ENCODE data around the gene KCNIP4. TPM values are rescaled to one million over a fixed set of nuclear protein-coding genes. Genes with fewer than 3 reads are reported as not detected.

KCNIP4 gene
- total and polyA plus RNA-seq, 12 donors = 0.44 to 4.1 (median 1.6) TPM

GRCh38 chr4:20984576-20984836 lies 964.1 kb downstream of the KCNIP4 start:
- Histone ChIP-seq H3K36me3 (replicated peaks in 1 of 2) (no peaks in the 10 kb centered on the region), H3K27ac (no peak overlapping the region), H3K9me3 (replicated peaks in 1 of 3) (no peaks in the 10 kb centered on the region), H3K4me1 (replicated peaks in 1 of 2) (no peaks in the 10 kb centered on the region), H3K27me3 (peaks cover 4% of the 10 kb centered on the region), H3K4me3 (no peak overlapping the region)
- intact Hi-C loops (cut with DNase I) = no loop called here
- DNase-seq = no peak
- no peak for TF ChIP-seq POLR2A (IDR thresholded peaks at IDR 0.05)
- TF ChIP-seq, protein P1, sequence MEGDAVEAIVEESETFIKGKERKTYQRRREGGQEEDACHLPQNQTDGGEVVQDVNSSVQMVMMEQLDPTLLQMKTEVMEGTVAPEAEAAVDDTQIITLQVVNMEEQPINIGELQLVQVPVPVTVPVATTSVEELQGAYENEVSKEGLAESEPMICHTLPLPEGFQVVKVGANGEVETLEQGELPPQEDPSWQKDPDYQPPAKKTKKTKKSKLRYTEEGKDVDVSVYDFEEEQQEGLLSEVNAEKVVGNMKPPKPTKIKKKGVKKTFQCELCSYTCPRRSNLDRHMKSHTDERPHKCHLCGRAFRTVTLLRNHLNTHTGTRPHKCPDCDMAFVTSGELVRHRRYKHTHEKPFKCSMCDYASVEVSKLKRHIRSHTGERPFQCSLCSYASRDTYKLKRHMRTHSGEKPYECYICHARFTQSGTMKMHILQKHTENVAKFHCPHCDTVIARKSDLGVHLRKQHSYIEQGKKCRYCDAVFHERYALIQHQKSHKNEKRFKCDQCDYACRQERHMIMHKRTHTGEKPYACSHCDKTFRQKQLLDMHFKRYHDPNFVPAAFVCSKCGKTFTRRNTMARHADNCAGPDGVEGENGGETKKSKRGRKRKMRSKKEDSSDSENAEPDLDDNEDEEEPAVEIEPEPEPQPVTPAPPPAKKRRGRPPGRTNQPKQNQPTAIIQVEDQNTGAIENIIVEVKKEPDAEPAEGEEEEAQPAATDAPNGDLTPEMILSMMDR (IDR thresholded peaks at IDR 0.05) = no peak
- WGBS, 4 donors = 58 to 73% (median 70%) methylated on average over 13 of the region's 13 CpGs

GRCh38 chr4:20983763-20984575 lies 964.6 kb downstream of the KCNIP4 start:
- intact Hi-C loops (cut with DNase I) = no loop called here
- TF ChIP-seq, protein P1 (IDR thresholded peaks at IDR 0.05) = no peak
- TF ChIP-seq POLR2A (IDR thresholded peaks at IDR 0.05) = no peak
- Histone ChIP-seq H3K4me1 (replicated peaks in 1 of 2) (no peaks in the 10 kb centered on the region), H3K27me3 (peaks cover 4% of the 10 kb centered on the region), H3K4me3 (no peak overlapping the region), H3K27ac (no peak overlapping the region), H3K9me3 (replicated peaks in 1 of 3) (no peaks in the 10 kb centered on the region), H3K36me3 (replicated peaks in 1 of 2) (no peaks in the 10 kb centered on the region)
- WGBS, 4 donors = 7 to 12% (median 9%) methylated on average over 16 to 31 of the region's 31 CpGs
- no peak for DNase-seq

- intact Hi-C loops (cut with DNase I) = no loop called here
- TF ChIP-seq, protein P1 (IDR thresholded peaks at IDR 0.05) = no peak
- TF ChIP-seq POLR2A (IDR thresholded peaks at IDR 0.05) = no peak
- WGBS, 4 donors = 60 to 76% (median 65%) methylated on average over 3 of the region's 3 CpGs
- Histone ChIP-seq H3K4me3 (no peak overlapping the region), H3K4me1 (replicated peaks in 1 of 2) (no peaks in the 10 kb centered on the region), H3K27ac (no peak overlapping the region), H3K9me3 (replicated peaks in 1 of 3) (no peaks in the 10 kb centered on the region), H3K27me3 (peaks cover 4% of the 10 kb centered on the region), H3K36me3 (replicated peaks in 1 of 2) (no peaks in the 10 kb centered on the region)
- no peak for DNase-seq
Measured at GRCh38 chr4:20982544-20982943, 966.0 kb downstream of the KCNIP4 start.

DNA sequence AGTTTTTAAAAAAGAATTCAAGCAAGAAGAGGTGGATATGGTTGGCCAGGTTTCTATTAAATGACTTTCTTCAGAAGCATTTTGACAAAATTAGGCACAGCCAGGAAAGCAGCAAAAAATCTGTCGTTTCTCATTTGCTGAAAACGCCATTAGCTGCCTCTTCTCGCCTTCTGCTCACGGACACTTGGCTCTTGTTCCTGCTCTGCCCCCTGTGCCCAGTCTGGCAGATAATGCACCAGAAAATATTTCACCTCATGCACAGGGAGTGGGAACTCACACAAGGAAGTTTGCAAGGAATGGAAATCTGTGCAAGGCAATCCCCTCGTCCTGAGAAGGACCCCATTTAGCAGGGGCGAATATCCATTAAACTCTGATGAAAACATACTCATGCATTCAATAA lies 988.3 kb downstream of the KCNIP4 start:
- H3K4me1 ChIP-seq (replicated peaks in 1 of 2) = no peaks in the 10 kb centered on the region
- H3K27ac ChIP-seq = no peak overlapping the region
- no peaks in the 10 kb centered on the region for H3K9me3 ChIP-seq (replicated peaks in 1 of 3)
- H3K36me3 ChIP-seq (replicated peaks in 1 of 2) = no peaks in the 10 kb centered on the region
- 36 to 62% (median 43%) methylated on average over 6 of the region's 6 CpGs for WGBS, 4 donors
- no peak overlapping the region for H3K4me3 ChIP-seq
- TF ChIP-seq POLR2A (IDR thresholded peaks at IDR 0.05) = no peak
- TF ChIP-seq, protein P1 (IDR thresholded peaks at IDR 0.05) = no peak
- no peaks in the 10 kb centered on the region for H3K27me3 ChIP-seq
- intact Hi-C loops (cut with DNase I) = no loop called here
- DNase-seq = no peak
